H9 (cell line): ENCODE measurements around the gene GRK3. TPM values are rescaled to one million over a fixed set of nuclear protein-coding genes. Genes with fewer than 3 reads are reported as not detected.

Experiments
- DNase-seq: peaks from one replicate; pipeline ENCODE4 v3.0.0-alpha.2; 2017
- H2AFZ ChIP-seq: one replicate; pipeline ENCODE4 v1.6.1; 2013; ENCODE audit warnings: mild to moderate bottlenecking, low read length, control low read depth, moderate library complexity
- H2AK5ac ChIP-seq: 2 replicates; pipeline ENCODE4 v1.6.1; 2013; ENCODE audit warnings: low read length, control low read depth, mixed read lengths; ENCODE audit not compliant: insufficient read length
- H2BK120ac ChIP-seq: one replicate; pipeline ENCODE4 v1.6.1; 2013; ENCODE audit warnings: low read depth, mild to moderate bottlenecking, low read length, control low read depth, inconsistent platforms; ENCODE audit not compliant: poor library complexity, severe bottlenecking
- H2BK12ac ChIP-seq: 2 replicates; pipeline ENCODE4 v1.6.1; 2013; ENCODE audit warnings: low read length, control low read depth, mixed read lengths, low read depth; ENCODE audit not compliant: insufficient read length
- H2BK15ac ChIP-seq: 2 replicates; pipeline ENCODE4 v1.6.1; 2013; ENCODE audit warnings: low read depth, low read length, control low read depth
- H2BK20ac ChIP-seq: one replicate; pipeline ENCODE4 v1.6.1; 2013; ENCODE audit warnings: low read depth, mild to moderate bottlenecking, low read length, control low read depth, inconsistent platforms; ENCODE audit not compliant: poor library complexity, severe bottlenecking
- H2BK5ac ChIP-seq: 2 replicates; pipeline ENCODE4 v1.6.1; 2013; ENCODE audit warnings: low read length, control low read depth, mixed read lengths; ENCODE audit not compliant: insufficient read length
- H3K14ac ChIP-seq: 2 replicates; pipeline ENCODE4 v1.6.1; 2013; ENCODE audit warnings: low read length, control low read depth; ENCODE audit not compliant: insufficient read depth
- H3K18ac ChIP-seq: 2 replicates; pipeline ENCODE4 v1.6.1; 2013; ENCODE audit warnings: low read depth, mild to moderate bottlenecking, mixed read lengths, low read length, control low read depth; ENCODE audit not compliant: insufficient read length
- H3K23ac ChIP-seq: 2 replicates; pipeline ENCODE4 v1.6.1; 2013; ENCODE audit warnings: low read length, control low read depth, mixed read lengths, low read depth; ENCODE audit not compliant: insufficient read length
- H3K23me2 ChIP-seq: 2 replicates; pipeline ENCODE4 v1.6.1; 2013; ENCODE audit warnings: low read depth, mild to moderate bottlenecking, mixed read lengths, low read length, control low read depth; ENCODE audit not compliant: insufficient read length, poor library complexity, severe bottlenecking
- H3K27ac ChIP-seq: 2 replicates; pipeline ENCODE4 v1.5.1; 2013; ENCODE audit warnings: low read length, control low read depth, mixed read lengths, low read depth; ENCODE audit not compliant: insufficient read length
- H3K27me3 ChIP-seq: 2 replicates; pipeline ENCODE4 v1.6.1; 2013; ENCODE audit warnings: low read length, control low read depth, inconsistent platforms; ENCODE audit not compliant: insufficient read depth
- H3K4ac ChIP-seq: 2 replicates; pipeline ENCODE4 v1.6.1; 2013; ENCODE audit warnings: low read depth, mild to moderate bottlenecking, control low read depth, inconsistent platforms, low read length, moderate library complexity
- H3K4me1 ChIP-seq: 2 replicates; pipeline ENCODE4 v1.6.1; 2013; ENCODE audit warnings: low read length, control low read depth, inconsistent platforms; ENCODE audit not compliant: insufficient read depth
- H3K4me2 ChIP-seq: 2 replicates; pipeline ENCODE4 v1.6.1; 2013; ENCODE audit warnings: low read length, control low read depth, mixed read lengths; ENCODE audit not compliant: insufficient read length, insufficient read depth
- H3K56ac ChIP-seq: 2 replicates; pipeline ENCODE4 v1.6.1; 2013; ENCODE audit warnings: low read depth, mild to moderate bottlenecking, mixed read lengths, low read length, control low read depth; ENCODE audit not compliant: insufficient read length
- H3K79me1 ChIP-seq: 2 replicates; pipeline ENCODE4 v1.6.1; 2013; ENCODE audit warnings: low read depth, mild to moderate bottlenecking, moderate library complexity, low read length, control low read depth, inconsistent platforms; ENCODE audit not compliant: insufficient read depth, poor library complexity, severe bottlenecking
- H3K79me2 ChIP-seq: 2 replicates; pipeline ENCODE4 v1.6.1; 2013; ENCODE audit warnings: low read length, control low read depth, inconsistent platforms; ENCODE audit not compliant: insufficient read depth
- H3K9ac ChIP-seq: 2 replicates; pipeline ENCODE4 v1.6.1; 2013; ENCODE audit warnings: low read length, control low read depth, mixed read lengths; ENCODE audit not compliant: insufficient read length; ENCODE audit errors: extremely low read depth
- H3K9me3 ChIP-seq: one replicate; pipeline ENCODE4 v1.6.1; 2013; ENCODE audit warnings: low read depth, low read length, inconsistent platforms; ENCODE audit not compliant: control insufficient read depth
- H3T11ph ChIP-seq: one replicate; pipeline ENCODE4 v1.6.1; 2013; ENCODE audit warnings: mild to moderate bottlenecking, low read length, control low read depth, inconsistent platforms
- H4K20me1 ChIP-seq: one replicate; pipeline ENCODE4 v1.6.1; 2013; ENCODE audit not compliant: control insufficient read depth, insufficient read length, insufficient read depth
- H4K5ac ChIP-seq: 2 replicates; pipeline ENCODE4 v1.6.1; 2013; ENCODE audit warnings: low read depth, mild to moderate bottlenecking, mixed read lengths, low read length, control low read depth; ENCODE audit not compliant: insufficient read length
- H4K8ac ChIP-seq: replicated peaks from 2 replicates; pipeline ENCODE4 v1.6.1; 2013; ENCODE audit warnings: low read length, control low read depth, mixed read lengths, low read depth; ENCODE audit not compliant: insufficient read length
- H4K91ac ChIP-seq: 2 replicates; pipeline ENCODE4 v1.6.1; 2013; ENCODE audit warnings: low read depth, mild to moderate bottlenecking, moderate library complexity, mixed read lengths, low read length, control low read depth; ENCODE audit not compliant: insufficient read length
- H3K27ac Mint-ChIP-seq, 3 experiments: 2 replicates in 2 of 3; 3 replicates in 1 of 3; pipeline ENCODE4 v1.8.0; 2020 to 2021; ENCODE audit warnings: mixed read lengths in 3 of 3, mild to moderate bottlenecking in 1 of 3, moderate library complexity in 1 of 3
- H3K27me3 Mint-ChIP-seq: 2 replicates; pipeline ENCODE4 v1.8.0; 2021; ENCODE audit warnings: low read depth, mild to moderate bottlenecking, moderate library complexity, mixed read lengths
- H3K36me3 Mint-ChIP-seq, 3 experiments: 2 replicates in 2 of 3; 3 replicates in 1 of 3; pipeline ENCODE4 v1.8.0; 2020 to 2021; ENCODE audit warnings: low read depth in 3 of 3, mixed read lengths in 3 of 3; ENCODE audit not compliant: insufficient read depth in 1 of 3
- H3K4me1 Mint-ChIP-seq, 2 experiments: 2 replicates each; pipeline ENCODE4 v1.8.0; 2020; ENCODE audit warnings: mixed read lengths in 2 of 2
- H3K4me3 Mint-ChIP-seq, 2 experiments: 2 replicates in 1 of 2; 3 replicates in 1 of 2; pipeline ENCODE4 v1.8.0; 2020 to 2021; ENCODE audit warnings: mild to moderate bottlenecking in 2 of 2, mixed read lengths in 2 of 2, moderate library complexity in 1 of 2
- H3K9me3 Mint-ChIP-seq, 2 experiments: 2 replicates in 1 of 2; 3 replicates in 1 of 2; pipeline ENCODE4 v1.8.0; 2020; ENCODE audit warnings: mild to moderate bottlenecking in 2 of 2, mixed read lengths in 2 of 2, moderate library complexity in 1 of 2
- CTCF ChIP-seq: fragments of 200-600 bp; sonication (generic); conservative IDR thresholded peaks from 3 replicates; pipeline ENCODE4 v1.8.0; 2021; ENCODE audit warnings: antibody characterized with exemption, mild to moderate bottlenecking
- WGBS: extraction: QIAGEN DNeasy Blood & Tissue Kit; methylation state at CpG from one replicate; pipeline ENCODE4 v1.1.7; 2013; ENCODE audit warnings: missing lambda C conversion rate, low lambda C conversion rate, mixed read lengths; ENCODE audit not compliant: insufficient read length; ENCODE audit errors: extremely low coverage; 5-methylcytosine and 5-hydroxymethylcytosine counted together
- total RNA-seq: library from RNA; stranded (reverse); gene quantifications from 2 replicates; pipeline ENCODE4 v1.2.1, GENCODE V29; 2021

Gene GRK3
- total RNA-seq, 1 experiment from 2014 or later = 23.9 TPM

- no peaks in the 10 kb centered on the region for H3K4me1 ChIP-seq
- no peak overlapping the region for H3K4me3 Mint-ChIP-seq
- H3K9me3 Mint-ChIP-seq = no peaks in the 10 kb centered on the region
- H3K23ac ChIP-seq = no peak overlapping the region
- no peak overlapping the region for H3K18ac ChIP-seq
- no peak overlapping the region for H3K4ac ChIP-seq
- H4K5ac ChIP-seq = no peak overlapping the region
- no peak overlapping the region for H3K27ac Mint-ChIP-seq
- no peak overlapping the region for H3K9ac ChIP-seq
- TF ChIP-seq CTCF = no peak
- H3K4me1 Mint-ChIP-seq = peaks cover 15% of the 10 kb centered on the region in 2 experiments
- no peak overlapping the region for H2BK120ac ChIP-seq
- no peak overlapping the region for H3K14ac ChIP-seq
- H3K56ac ChIP-seq = no peak overlapping the region
- no peak overlapping the region for H3T11ph ChIP-seq
- H4K20me1 ChIP-seq = no peaks in the 10 kb centered on the region
- no peak for DNase-seq
- H2AFZ ChIP-seq = no peak overlapping the region
- H2BK20ac ChIP-seq = no peak overlapping the region
- no peak overlapping the region for H2AK5ac ChIP-seq
- H3K4me2 ChIP-seq = no peak overlapping the region
- H4K8ac ChIP-seq = no peak overlapping the region
- H3K79me1 ChIP-seq = no peaks in the 10 kb centered on the region
- H3K9me3 ChIP-seq = no peaks in the 10 kb centered on the region
- no peak overlapping the region for H3K27ac ChIP-seq
- WGBS = no CpG with 5 or more reads among the region's 1 CpG
- H3K79me2 ChIP-seq = no peaks in the 10 kb centered on the region
- H4K91ac ChIP-seq = no peak overlapping the region
- H2BK12ac ChIP-seq = no peak overlapping the region
- H2BK5ac ChIP-seq = no peak overlapping the region
- peaks cover 8% of the 10 kb centered on the region for H3K27me3 Mint-ChIP-seq
- no peak overlapping the region for H2BK15ac ChIP-seq
- H3K27me3 ChIP-seq = no peaks in the 10 kb centered on the region; the same call in 1 of the 2 replicates
- no peaks in the 10 kb centered on the region for H3K23me2 ChIP-seq
- no peaks in the 10 kb centered on the region for H3K36me3 Mint-ChIP-seq
These were observed 22.3 kb upstream of the GRK3 start for GRCh38 chr22:25542191-25542590.
